Measurements from ENCODE around the gene STX4. TPM values are rescaled to one million over a fixed set of nuclear protein-coding genes. Genes with fewer than 3 reads are reported as not detected.

Gene STX4
- polyA plus RNA-seq, 4 donors = 64.6 to 115 (median 91.5) TPM

GRCh38 chr16:30996985-30997724 lies 36.2 kb upstream of the STX4 start:
- Histone ChIP-seq H3K4me3 (ENCODE audit: low read depth in 1 of 3, low read length in 3 of 3) (peak overlapping the region; percentile 27 to 51 (median 31)), H3K27me3 (ENCODE audit: control insufficient read depth in 3 of 3, insufficient read depth in 3 of 3, low read length in 3 of 3) (no peaks in the 10 kb centered on the region)

GRCh38 chr16:30997725-30998711 lies 35.3 kb upstream of the STX4 start:
- Histone ChIP-seq H3K9me3 (ENCODE audit: control insufficient read depth in 2 of 2, insufficient read depth in 1 of 2, low read depth in 1 of 2, low read length in 1 of 2) (no peaks in the 10 kb centered on the region), H3K4me3 (ENCODE audit: low read depth in 1 of 3, low read length in 3 of 3) (peak overlapping the region in 2 of 3 donors; percentile 31 to 51), H3K36me3 (ENCODE audit: control insufficient read depth in 3 of 3, insufficient read depth in 2 of 3, low read depth in 1 of 3, low read length in 3 of 3) (no peaks in the 10 kb centered on the region), H3K4me1 (ENCODE audit: control insufficient read depth in 3 of 3, insufficient read depth in 2 of 3, low read depth in 1 of 3, low read length in 2 of 3) (peaks cover 0 to 40% (median 0%) of the 10 kb centered on the region in 3 donors), H3K27me3 (ENCODE audit: control insufficient read depth in 3 of 3, insufficient read depth in 3 of 3, low read length in 3 of 3) (no peaks in the 10 kb centered on the region), H3K27ac (ENCODE audit: low read depth in 1 of 3, low read length in 2 of 3) (peak overlapping the region in 1 of 3 donors; percentile 2)
- FAIRE-seq = no peak
- no peak for DNase-seq
- 64 to 72% (median 67%) methylated on average over 21 of the region's 21 CpGs for WGBS, 3 donors

More at GRCh38 chr16:30996985-30997724, 36.2 kb upstream of the STX4 start:
- DNase-seq (peak; percentile 79 to 83), FAIRE-seq (no peak)
- Histone ChIP-seq H3K4me1 (ENCODE audit: control insufficient read depth in 3 of 3, insufficient read depth in 2 of 3, low read depth in 1 of 3, low read length in 2 of 3) (peaks cover 0 to 39% (median 0%) of the 10 kb centered on the region in 3 donors), H3K36me3 (ENCODE audit: control insufficient read depth in 3 of 3, insufficient read depth in 2 of 3, low read depth in 1 of 3, low read length in 3 of 3) (no peaks in the 10 kb centered on the region), H3K9me3 (ENCODE audit: control insufficient read depth in 2 of 2, insufficient read depth in 1 of 2, low read depth in 1 of 2, low read length in 1 of 2) (no peaks in the 10 kb centered on the region), H3K27ac (ENCODE audit: low read depth in 1 of 3, low read length in 2 of 3) (peak overlapping the region in 2 of 3 donors; percentile 37 to 90)
- WGBS, 3 donors = 3% methylated on average over 47 to 60 of the region's 60 CpGs

- 61 to 69% (median 65%) methylated on average over 6 of the region's 6 CpGs for WGBS, 3 donors
- no peaks in the 10 kb centered on the region for H3K36me3 ChIP-seq (ENCODE audit: control insufficient read depth in 3 of 3, insufficient read depth in 2 of 3, low read depth in 1 of 3, low read length in 3 of 3)
- H3K27me3 ChIP-seq (ENCODE audit: control insufficient read depth in 3 of 3, insufficient read depth in 3 of 3, low read length in 3 of 3) = no peaks in the 10 kb centered on the region
- H3K27ac ChIP-seq (ENCODE audit: low read depth in 1 of 3, low read length in 2 of 3) = peak overlapping the region in 1 of 3 donors; percentile 2
- DNase-seq (peak; percentile 41 to 71), FAIRE-seq (no peak)
- peaks cover 0 to 40% (median 0%) of the 10 kb centered on the region in 3 donors for H3K4me1 ChIP-seq (ENCODE audit: control insufficient read depth in 3 of 3, insufficient read depth in 2 of 3, low read depth in 1 of 3, low read length in 2 of 3)
- H3K9me3 ChIP-seq (ENCODE audit: control insufficient read depth in 2 of 2, insufficient read depth in 1 of 2, low read depth in 1 of 2, low read length in 1 of 2) = no peaks in the 10 kb centered on the region
- H3K4me3 ChIP-seq (ENCODE audit: low read depth in 1 of 3, low read length in 3 of 3) = no peak overlapping the region
Measured at GRCh38 chr16:30998852-30999761, 34.3 kb upstream of the STX4 start.

GRCh38 chr16:31000671-31001382 lies 32.5 kb upstream of the STX4 start:
- FAIRE-seq = no peak
- H3K4me3 ChIP-seq (ENCODE audit: low read depth in 1 of 3, low read length in 3 of 3) = no peak overlapping the region

GRCh38 chr16:31001507-31002249 lies 31.7 kb upstream of the STX4 start:
- Histone ChIP-seq H3K4me1 (ENCODE audit: control insufficient read depth in 3 of 3, insufficient read depth in 2 of 3, low read depth in 1 of 3, low read length in 2 of 3) (peaks cover 0 to 34% (median 0%) of the 10 kb centered on the region in 3 donors), H3K4me3 (ENCODE audit: low read depth in 1 of 3, low read length in 3 of 3) (no peak overlapping the region), H3K27me3 (ENCODE audit: control insufficient read depth in 3 of 3, insufficient read depth in 3 of 3, low read length in 3 of 3) (peaks cover 0 to 15% (median 2%) of the 10 kb centered on the region in 3 donors), H3K9me3 (ENCODE audit: control insufficient read depth in 2 of 2, insufficient read depth in 1 of 2, low read depth in 1 of 2, low read length in 1 of 2) (no peaks in the 10 kb centered on the region), H3K27ac (ENCODE audit: low read depth in 1 of 3, low read length in 2 of 3) (no peak overlapping the region), H3K36me3 (ENCODE audit: control insufficient read depth in 3 of 3, insufficient read depth in 2 of 3, low read depth in 1 of 3, low read length in 3 of 3) (no peaks in the 10 kb centered on the region)
- no peak for FAIRE-seq
- 30 to 62% (median 53%) methylated on average over 15 to 16 of the region's 16 CpGs for WGBS, 3 donors
- peak in 1 of 2 donors; percentile 37 for DNase-seq

More at GRCh38 chr16:31000671-31001382, 32.5 kb upstream of the STX4 start:
- peaks cover 0 to 40% (median 0%) of the 10 kb centered on the region in 3 donors for H3K4me1 ChIP-seq (ENCODE audit: control insufficient read depth in 3 of 3, insufficient read depth in 2 of 3, low read depth in 1 of 3, low read length in 2 of 3)
- DNase-seq = peak in 1 of 2 donors; percentile 48
- H3K27me3 ChIP-seq (ENCODE audit: control insufficient read depth in 3 of 3, insufficient read depth in 3 of 3, low read length in 3 of 3) = peaks cover 0 to 9% (median 0%) of the 10 kb centered on the region in 3 donors
- no peak overlapping the region for H3K27ac ChIP-seq (ENCODE audit: low read depth in 1 of 3, low read length in 2 of 3)
- no peaks in the 10 kb centered on the region for H3K36me3 ChIP-seq (ENCODE audit: control insufficient read depth in 3 of 3, insufficient read depth in 2 of 3, low read depth in 1 of 3, low read length in 3 of 3)
- 58 to 84% (median 69%) methylated on average over 19 of the region's 19 CpGs for WGBS, 3 donors
- no peaks in the 10 kb centered on the region for H3K9me3 ChIP-seq (ENCODE audit: control insufficient read depth in 2 of 2, insufficient read depth in 1 of 2, low read depth in 1 of 2, low read length in 1 of 2)

GRCh38 chr16:31002250-31002700 lies 31.1 kb upstream of the STX4 start:
- no peak overlapping the region for H3K4me3 ChIP-seq (ENCODE audit: low read depth in 1 of 3, low read length in 3 of 3)
- FAIRE-seq (no peak), DNase-seq (no peak)
- H3K9me3 ChIP-seq (ENCODE audit: control insufficient read depth in 2 of 2, insufficient read depth in 1 of 2, low read depth in 1 of 2, low read length in 1 of 2) = no peaks in the 10 kb centered on the region
- H3K36me3 ChIP-seq (ENCODE audit: control insufficient read depth in 3 of 3, insufficient read depth in 2 of 3, low read depth in 1 of 3, low read length in 3 of 3) = no peaks in the 10 kb centered on the region
- peaks cover 0 to 33% (median 0%) of the 10 kb centered on the region in 3 donors for H3K4me1 ChIP-seq (ENCODE audit: control insufficient read depth in 3 of 3, insufficient read depth in 2 of 3, low read depth in 1 of 3, low read length in 2 of 3)
- 74 to 80% (median 78%) methylated on average over 10 of the region's 10 CpGs for WGBS, 3 donors
- no peak overlapping the region for H3K27ac ChIP-seq (ENCODE audit: low read depth in 1 of 3, low read length in 2 of 3)
- H3K27me3 ChIP-seq (ENCODE audit: control insufficient read depth in 3 of 3, insufficient read depth in 3 of 3, low read length in 3 of 3) = peaks cover 0 to 21% (median 2%) of the 10 kb centered on the region in 3 donors

GRCh38 chr16:31002862-31003341 lies 30.5 kb upstream of the STX4 start:
- no peak for DNase-seq
- Histone ChIP-seq H3K27ac (ENCODE audit: low read depth in 1 of 3, low read length in 2 of 3) (no peak overlapping the region), H3K9me3 (ENCODE audit: control insufficient read depth in 2 of 2, insufficient read depth in 1 of 2, low read depth in 1 of 2, low read length in 1 of 2) (no peaks in the 10 kb centered on the region), H3K27me3 (ENCODE audit: control insufficient read depth in 3 of 3, insufficient read depth in 3 of 3, low read length in 3 of 3) (peaks cover 0 to 27% (median 2%) of the 10 kb centered on the region in 3 donors), H3K4me3 (ENCODE audit: low read depth in 1 of 3, low read length in 3 of 3) (no peak overlapping the region), H3K4me1 (ENCODE audit: control insufficient read depth in 3 of 3, insufficient read depth in 2 of 3, low read depth in 1 of 3, low read length in 2 of 3) (peaks cover 0 to 27% (median 0%) of the 10 kb centered on the region in 3 donors), H3K36me3 (ENCODE audit: control insufficient read depth in 3 of 3, insufficient read depth in 2 of 3, low read depth in 1 of 3, low read length in 3 of 3) (no peaks in the 10 kb centered on the region)
- no peak for FAIRE-seq
- WGBS, 3 donors = 85 to 91% (median 90%) methylated on average over 9 of the region's 9 CpGs
